HL-60 (cell line): ENCODE results near the gene FDPS.

Experiments used
- DNase-seq, 2 experiments: peaks; one replicate each; pipeline ENCODE4 v3.0.0-alpha.2; 2010 to 2020; ENCODE audit warnings: low read depth in 1 of 2, low spot score in 1 of 2
- H3K27ac ChIP-seq: fragments of 250-450 bp; sonication (Bioruptor Pico); replicated peaks from 2 replicates; pipeline ENCODE4 v1.5.1; 2020; ENCODE audit warnings: mild to moderate bottlenecking, moderate library complexity
- H3K27me3 ChIP-seq: fragments of 250-450 bp; sonication (Bioruptor Pico); 2 replicates; pipeline ENCODE4 v1.5.1; 2021; ENCODE audit warnings: mild to moderate bottlenecking, moderate library complexity; ENCODE audit not compliant: insufficient read depth, poor library complexity, severe bottlenecking
- H3K4me3 ChIP-seq: replicated peaks from 2 replicates; pipeline ENCODE4 v1.5.1; 2011; ENCODE audit warnings: mild to moderate bottlenecking, control low read depth, low read length; ENCODE audit not compliant: insufficient read depth
- GABPA ChIP-seq: IDR thresholded peaks from 2 replicates; pipeline ENCODE4 v1.6.1; 2012; ENCODE audit warnings: low read depth
- POLR2AphosphoS5 ChIP-seq: IDR thresholded peaks from 2 replicates; pipeline ENCODE4 v1.6.1; 2012; ENCODE audit warnings: low read depth
- SPI1 ChIP-seq: IDR thresholded peaks from 2 replicates; pipeline ENCODE4 v1.6.1; 2012; ENCODE audit warnings: low read depth, mild to moderate bottlenecking, borderline replicate concordance
- TF ChIP-seq, protein P1 (sequence below): IDR thresholded peaks from 2 replicates; pipeline ENCODE4 v1.6.1; 2012; ENCODE audit warnings: low read depth; ENCODE audit not compliant: insufficient replicate concordance
- TF ChIP-seq, protein P2 (sequence below): IDR thresholded peaks from one replicate; pipeline ENCODE4 v1.5.1; 2011; ENCODE audit warnings: low read length, control low read depth, inconsistent platforms; ENCODE audit not compliant: insufficient read depth

FDPS gene

GRCh38 chr1:155309423-155310021 is 856 bp downstream of the FDPS start:
- peak overlapping the region; percentile 91 for H3K4me3 ChIP-seq
- peak in 1 of 2 experiments; percentile 50 for DNase-seq
- peak; percentile 49; the same call in 1 of the 2 replicates for TF ChIP-seq POLR2AphosphoS5
- TF ChIP-seq, protein P1, sequence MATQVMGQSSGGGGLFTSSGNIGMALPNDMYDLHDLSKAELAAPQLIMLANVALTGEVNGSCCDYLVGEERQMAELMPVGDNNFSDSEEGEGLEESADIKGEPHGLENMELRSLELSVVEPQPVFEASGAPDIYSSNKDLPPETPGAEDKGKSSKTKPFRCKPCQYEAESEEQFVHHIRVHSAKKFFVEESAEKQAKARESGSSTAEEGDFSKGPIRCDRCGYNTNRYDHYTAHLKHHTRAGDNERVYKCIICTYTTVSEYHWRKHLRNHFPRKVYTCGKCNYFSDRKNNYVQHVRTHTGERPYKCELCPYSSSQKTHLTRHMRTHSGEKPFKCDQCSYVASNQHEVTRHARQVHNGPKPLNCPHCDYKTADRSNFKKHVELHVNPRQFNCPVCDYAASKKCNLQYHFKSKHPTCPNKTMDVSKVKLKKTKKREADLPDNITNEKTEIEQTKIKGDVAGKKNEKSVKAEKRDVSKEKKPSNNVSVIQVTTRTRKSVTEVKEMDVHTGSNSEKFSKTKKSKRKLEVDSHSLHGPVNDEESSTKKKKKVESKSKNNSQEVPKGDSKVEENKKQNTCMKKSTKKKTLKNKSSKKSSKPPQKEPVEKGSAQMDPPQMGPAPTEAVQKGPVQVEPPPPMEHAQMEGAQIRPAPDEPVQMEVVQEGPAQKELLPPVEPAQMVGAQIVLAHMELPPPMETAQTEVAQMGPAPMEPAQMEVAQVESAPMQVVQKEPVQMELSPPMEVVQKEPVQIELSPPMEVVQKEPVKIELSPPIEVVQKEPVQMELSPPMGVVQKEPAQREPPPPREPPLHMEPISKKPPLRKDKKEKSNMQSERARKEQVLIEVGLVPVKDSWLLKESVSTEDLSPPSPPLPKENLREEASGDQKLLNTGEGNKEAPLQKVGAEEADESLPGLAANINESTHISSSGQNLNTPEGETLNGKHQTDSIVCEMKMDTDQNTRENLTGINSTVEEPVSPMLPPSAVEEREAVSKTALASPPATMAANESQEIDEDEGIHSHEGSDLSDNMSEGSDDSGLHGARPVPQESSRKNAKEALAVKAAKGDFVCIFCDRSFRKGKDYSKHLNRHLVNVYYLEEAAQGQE, result peak; percentile 16
- TF ChIP-seq SPI1, result no peak
- H3K27me3 ChIP-seq, result no peaks in the 10 kb centered on the region
- peak overlapping the region; percentile 90 for H3K27ac ChIP-seq

- no peak overlapping the region for H3K4me3 ChIP-seq
- no peak overlapping the region for H3K27ac ChIP-seq
- TF ChIP-seq, protein P1, result no peak
- TF ChIP-seq POLR2AphosphoS5 (no peak), GABPA (no peak), SPI1 (no peak)
- TF ChIP-seq, protein P2, sequence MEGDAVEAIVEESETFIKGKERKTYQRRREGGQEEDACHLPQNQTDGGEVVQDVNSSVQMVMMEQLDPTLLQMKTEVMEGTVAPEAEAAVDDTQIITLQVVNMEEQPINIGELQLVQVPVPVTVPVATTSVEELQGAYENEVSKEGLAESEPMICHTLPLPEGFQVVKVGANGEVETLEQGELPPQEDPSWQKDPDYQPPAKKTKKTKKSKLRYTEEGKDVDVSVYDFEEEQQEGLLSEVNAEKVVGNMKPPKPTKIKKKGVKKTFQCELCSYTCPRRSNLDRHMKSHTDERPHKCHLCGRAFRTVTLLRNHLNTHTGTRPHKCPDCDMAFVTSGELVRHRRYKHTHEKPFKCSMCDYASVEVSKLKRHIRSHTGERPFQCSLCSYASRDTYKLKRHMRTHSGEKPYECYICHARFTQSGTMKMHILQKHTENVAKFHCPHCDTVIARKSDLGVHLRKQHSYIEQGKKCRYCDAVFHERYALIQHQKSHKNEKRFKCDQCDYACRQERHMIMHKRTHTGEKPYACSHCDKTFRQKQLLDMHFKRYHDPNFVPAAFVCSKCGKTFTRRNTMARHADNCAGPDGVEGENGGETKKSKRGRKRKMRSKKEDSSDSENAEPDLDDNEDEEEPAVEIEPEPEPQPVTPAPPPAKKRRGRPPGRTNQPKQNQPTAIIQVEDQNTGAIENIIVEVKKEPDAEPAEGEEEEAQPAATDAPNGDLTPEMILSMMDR, result no peak
- no peak for DNase-seq
- no peaks in the 10 kb centered on the region for H3K27me3 ChIP-seq
Observed at GRCh38 chr1:155313261-155313660, 4.6 kb downstream of the FDPS start.

GRCh38 chr1:155316922-155317321 is 8.3 kb downstream of the FDPS start:
- H3K27ac ChIP-seq, result no peak overlapping the region
- DNase-seq, result no peak

More at GRCh38 chr1:155316922-155317321, 8.3 kb downstream of the FDPS start:
- TF ChIP-seq, protein P2, result no peak
- TF ChIP-seq POLR2AphosphoS5, result no peak
- TF ChIP-seq, protein P1, result no peak
- no peak for TF ChIP-seq SPI1
- TF ChIP-seq GABPA, result no peak
- Histone ChIP-seq H3K4me3 (no peak overlapping the region), H3K27me3 (no peaks in the 10 kb centered on the region)
